ENCODE results near the gene CNPPD1. TPM values are rescaled to one million over a fixed set of nuclear protein-coding genes. Genes with fewer than 3 reads are reported as not detected.

The CNPPD1 gene
- total RNA-seq, 1 experiment from 2014 or later, result 32.8 TPM

DNA sequence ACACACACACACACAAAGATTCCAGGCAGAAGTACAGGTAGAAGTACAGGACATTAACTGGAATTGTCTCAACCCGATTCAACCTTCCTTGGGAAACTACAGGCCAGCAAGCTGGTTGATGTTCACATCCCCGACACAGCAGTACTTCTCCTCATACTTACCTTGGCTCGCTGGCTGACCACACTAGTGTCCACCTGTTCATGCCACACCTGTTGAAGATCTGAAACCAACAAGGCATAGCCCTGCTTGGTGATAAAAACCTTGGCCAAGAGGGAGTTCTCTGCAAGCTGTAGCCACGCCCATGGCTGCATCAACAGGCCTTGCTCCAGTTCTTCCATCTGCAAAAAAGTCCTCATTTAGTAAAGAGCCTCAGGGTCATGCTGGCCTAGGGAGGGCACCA, 18.7 kb downstream of the CNPPD1 start:
- Mint-ChIP-seq H3K4me1 (peaks cover 17% of the 10 kb centered on the region), H3K4me3 (no peak overlapping the region), H3K27me3 (ENCODE audit: low read depth) (peaks cover 16% of the 10 kb centered on the region), H3K36me3 (peaks cover 8% of the 10 kb centered on the region), H3K9me3 (no peaks in the 10 kb centered on the region), H3K27ac (no peak overlapping the region)
- ATAC-seq (no peak), DNase-seq (ENCODE audit: low spot score) (no peak)
- ChIA-PET CTCF (interaction anchor here (0.6 to 7.6 kb wide), 6 partner anchors 17 to 156 kb away, joined by 3 to 97 read pairs (median 8); partner anchors contain the start of genes CFAP65 and IHH), POLR2A (no interaction called here)
- no peak for TF ChIP-seq RELA (CRISPR knock-in tag; IDR thresholded peaks at IDR 0.05; ENCODE audit: borderline replicate concordance)

GRCh38 chr2:219157396-219157795, 19.3 kb downstream of the CNPPD1 start:
- no peak for TF ChIP-seq OVOL2 (CRISPR knock-in tag; IDR thresholded peaks at IDR 0.05; ENCODE audit: borderline replicate concordance)
- TF ChIP-seq TEAD4 (CRISPR knock-in tag; IDR thresholded peaks at IDR 0.05), result no peak
- TF ChIP-seq, protein P1, sequence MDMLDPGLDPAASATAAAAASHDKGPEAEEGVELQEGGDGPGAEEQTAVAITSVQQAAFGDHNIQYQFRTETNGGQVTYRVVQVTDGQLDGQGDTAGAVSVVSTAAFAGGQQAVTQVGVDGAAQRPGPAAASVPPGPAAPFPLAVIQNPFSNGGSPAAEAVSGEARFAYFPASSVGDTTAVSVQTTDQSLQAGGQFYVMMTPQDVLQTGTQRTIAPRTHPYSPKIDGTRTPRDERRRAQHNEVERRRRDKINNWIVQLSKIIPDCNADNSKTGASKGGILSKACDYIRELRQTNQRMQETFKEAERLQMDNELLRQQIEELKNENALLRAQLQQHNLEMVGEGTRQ (CRISPR knock-in tag; IDR thresholded peaks at IDR 0.05), result no peak
- TF ChIP-seq ETV6 (CRISPR knock-in tag; IDR thresholded peaks at IDR 0.05), result no peak
- TF ChIP-seq ZBTB21 (CRISPR knock-in tag; IDR thresholded peaks at IDR 0.05; ENCODE audit: borderline replicate concordance), result no peak
- no peak for TF ChIP-seq FOXJ3 (CRISPR knock-in tag; IDR thresholded peaks at IDR 0.05; ENCODE audit: borderline replicate concordance)
- TF ChIP-seq, protein P2, sequence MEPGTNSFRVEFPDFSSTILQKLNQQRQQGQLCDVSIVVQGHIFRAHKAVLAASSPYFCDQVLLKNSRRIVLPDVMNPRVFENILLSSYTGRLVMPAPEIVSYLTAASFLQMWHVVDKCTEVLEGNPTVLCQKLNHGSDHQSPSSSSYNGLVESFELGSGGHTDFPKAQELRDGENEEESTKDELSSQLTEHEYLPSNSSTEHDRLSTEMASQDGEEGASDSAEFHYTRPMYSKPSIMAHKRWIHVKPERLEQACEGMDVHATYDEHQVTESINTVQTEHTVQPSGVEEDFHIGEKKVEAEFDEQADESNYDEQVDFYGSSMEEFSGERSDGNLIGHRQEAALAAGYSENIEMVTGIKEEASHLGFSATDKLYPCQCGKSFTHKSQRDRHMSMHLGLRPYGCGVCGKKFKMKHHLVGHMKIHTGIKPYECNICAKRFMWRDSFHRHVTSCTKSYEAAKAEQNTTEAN (CRISPR knock-in tag; IDR thresholded peaks at IDR 0.05), result no peak
- peaks cover 11% of the 10 kb centered on the region for H3K27me3 Mint-ChIP-seq (ENCODE audit: low read depth)
- H3K27ac Mint-ChIP-seq, result peak overlapping the region; percentile 12; the same call in 1 of the 2 replicates
- H3K4me3 Mint-ChIP-seq, result no peak overlapping the region
- peaks cover 17% of the 10 kb centered on the region for H3K4me1 Mint-ChIP-seq
- no peaks in the 10 kb centered on the region for H3K9me3 Mint-ChIP-seq
- no peak for ATAC-seq
- peaks cover 8% of the 10 kb centered on the region for H3K36me3 Mint-ChIP-seq
- no peak for DNase-seq (ENCODE audit: low spot score)
- POLR2A ChIA-PET, result no interaction called here
- CTCF ChIA-PET, result interaction anchor here (0.8 to 7.6 kb wide), 6 partner anchors 18 to 177 kb away, joined by 3 to 97 read pairs (median 6); partner anchors contain the start of gene IHH

- TF ChIP-seq, protein P3, sequence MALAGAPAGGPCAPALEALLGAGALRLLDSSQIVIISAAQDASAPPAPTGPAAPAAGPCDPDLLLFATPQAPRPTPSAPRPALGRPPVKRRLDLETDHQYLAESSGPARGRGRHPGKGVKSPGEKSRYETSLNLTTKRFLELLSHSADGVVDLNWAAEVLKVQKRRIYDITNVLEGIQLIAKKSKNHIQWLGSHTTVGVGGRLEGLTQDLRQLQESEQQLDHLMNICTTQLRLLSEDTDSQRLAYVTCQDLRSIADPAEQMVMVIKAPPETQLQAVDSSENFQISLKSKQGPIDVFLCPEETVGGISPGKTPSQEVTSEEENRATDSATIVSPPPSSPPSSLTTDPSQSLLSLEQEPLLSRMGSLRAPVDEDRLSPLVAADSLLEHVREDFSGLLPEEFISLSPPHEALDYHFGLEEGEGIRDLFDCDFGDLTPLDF (CRISPR knock-in tag; IDR thresholded peaks at IDR 0.05), result no peak
- TF ChIP-seq CTCF (IDR thresholded peaks at IDR 0.05) (peak; percentile 53), HMGA2 (CRISPR knock-in tag; IDR thresholded peaks at IDR 0.05) (peak; percentile 99)
- Mint-ChIP-seq H3K36me3 (peaks cover 8% of the 10 kb centered on the region), H3K27me3 (ENCODE audit: low read depth) (no peaks in the 10 kb centered on the region), H3K27ac (no peak overlapping the region), H3K4me1 (peaks cover 10% of the 10 kb centered on the region), H3K9me3 (no peaks in the 10 kb centered on the region), H3K4me3 (no peak overlapping the region)
- DNase-seq (ENCODE audit: low spot score) (peak; percentile 24), ATAC-seq (peak; percentile 40)
- CTCF ChIA-PET, result interaction anchor here (0.6 to 7.6 kb wide), 41 partner anchors 10 to 278 kb away, joined by 3 to 97 read pairs (median 5); partner anchors contain the start of genes CFAP65, CNPPD1, IHH and PTPRN
- POLR2A ChIA-PET, result interaction anchor here (0.5 kb wide), 1 partner anchor 11 kb away, joined by 3 read pairs; no protein-coding TSS in a partner anchor
Observed at GRCh38 chr2:219155054-219155644, 21.6 kb downstream of the CNPPD1 start.

DNA sequence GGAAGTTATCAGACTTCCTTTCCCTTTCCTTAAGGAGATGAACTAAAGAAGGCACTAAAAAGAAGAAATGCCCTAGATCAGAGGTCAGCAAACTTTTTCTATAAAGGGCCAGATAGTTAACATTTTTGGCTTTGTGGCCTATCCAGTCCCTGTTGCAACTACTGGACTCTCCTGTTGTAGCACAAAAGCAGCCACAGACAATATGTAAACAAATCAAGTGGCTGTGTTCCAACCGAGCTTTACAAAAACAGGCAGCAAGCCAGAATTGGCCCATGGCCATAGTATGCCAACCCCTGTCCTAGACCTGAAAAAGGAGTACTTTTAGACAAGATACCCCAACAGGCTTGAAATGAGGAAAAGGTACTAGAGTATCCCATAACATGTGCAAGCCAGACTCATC, 27.1 kb downstream of the CNPPD1 start:
- CTCF ChIA-PET, result interaction anchor here (0.7 to 3.1 kb wide), 4 partner anchors 45 to 145 kb away, joined by 3 to 15 read pairs (median 3); no protein-coding TSS in a partner anchor
- no peak for ATAC-seq
- TF ChIP-seq ZNF532 (CRISPR knock-in tag; IDR thresholded peaks at IDR 0.05; ENCODE audit: borderline replicate concordance) (no peak), MXD4 (CRISPR knock-in tag; IDR thresholded peaks at IDR 0.05; ENCODE audit: borderline replicate concordance) (no peak), PRDM15 (CRISPR knock-in tag; IDR thresholded peaks at IDR 0.05) (no peak)

More for the DNA sequence above, 27.1 kb downstream of the CNPPD1 start:
- POLR2A ChIA-PET, result no interaction called here
- Mint-ChIP-seq H3K27me3 (ENCODE audit: low read depth) (no peaks in the 10 kb centered on the region), H3K9me3 (no peaks in the 10 kb centered on the region), H3K36me3 (peaks cover 7% of the 10 kb centered on the region), H3K4me3 (no peak overlapping the region), H3K4me1 (no peaks in the 10 kb centered on the region), H3K27ac (no peak overlapping the region)
- no peak for DNase-seq (ENCODE audit: low spot score)
